HCT116 (cell line): ENCODE data around the gene NRXN2.

Experiments used
- CTCF ChIP-seq, 3 experiments: fragments of 200-600 bp in 1 of 3; sonication (generic) in 1 of 3; IDR thresholded peaks in 2 of 3; conservative IDR thresholded peaks in 1 of 3; 2 replicates each; pipeline ENCODE4 v1.5.1; 2012 to 2017; ENCODE audit warnings: low read depth in 2 of 3, low read length in 2 of 3, antibody characterized with exemption in 1 of 3, borderline replicate concordance in 1 of 3, control low read depth in 1 of 3, mild to moderate bottlenecking in 1 of 3, mixed read lengths in 1 of 3, mixed run types in 1 of 3, moderate library complexity in 1 of 3; ENCODE audit not compliant: insufficient read depth in 1 of 3
- EZH2phosphoT487 ChIP-seq: fragments of 200-600 bp; IDR thresholded peaks from 2 replicates; pipeline ENCODE4 v1.6.1; 2018; ENCODE audit warnings: antibody characterized with exemption, borderline replicate concordance
- MAX ChIP-seq: IDR thresholded peaks from 2 replicates; pipeline ENCODE4 v1.6.1; 2012
- POLR2A ChIP-seq: IDR thresholded peaks from 2 replicates; pipeline ENCODE4 v1.7.0; 2011; ENCODE audit warnings: borderline replicate concordance; ENCODE audit not compliant: insufficient read depth, insufficient read length; ENCODE audit errors: extremely low read depth
- POLR2AphosphoS5 ChIP-seq: IDR thresholded peaks from 2 replicates; pipeline ENCODE4 v1.6.1; 2011; ENCODE audit warnings: mild to moderate bottlenecking, low read depth, low read length, moderate library complexity
- RAD21 ChIP-seq: IDR thresholded peaks from 2 replicates; pipeline ENCODE4 v1.6.1; 2012; ENCODE audit warnings: low read depth, mild to moderate bottlenecking
- REST ChIP-seq: IDR thresholded peaks from 2 replicates; pipeline ENCODE4 v1.6.1; 2012; ENCODE audit warnings: low read depth
- SP1 ChIP-seq: IDR thresholded peaks from 2 replicates; pipeline ENCODE4 v1.6.1; 2012; ENCODE audit warnings: low read depth
- SRF ChIP-seq: IDR thresholded peaks from 2 replicates; pipeline ENCODE4 v1.6.1; 2012; ENCODE audit warnings: low read depth
- TCF7L2 ChIP-seq: IDR thresholded peaks from 2 replicates; pipeline ENCODE4 v1.7.0; 2011; ENCODE audit warnings: borderline replicate concordance, inconsistent platforms; ENCODE audit not compliant: insufficient read depth, insufficient read length; ENCODE audit errors: extremely low read depth
- ZBTB33 ChIP-seq: IDR thresholded peaks from 2 replicates; pipeline ENCODE4 v1.6.1; 2011; ENCODE audit warnings: mild to moderate bottlenecking, low read length, moderate library complexity; ENCODE audit not compliant: insufficient replicate concordance; ENCODE audit errors: extremely low read depth

GRCh38 chr11:64713016-64713707, 9.8 kb downstream of the NRXN2 start:
- TF ChIP-seq POLR2AphosphoS5 (no peak), CTCF (IDR thresholded peaks at IDR 0.05 in 2 of 3, conservative IDR thresholded peaks at IDR 0.05 in 1 of 3; ENCODE audit: borderline replicate concordance in 1 of 3, insufficient read depth in 1 of 3, low read depth in 2 of 3, low read length in 2 of 3) (no peak), SRF (no peak), SP1 (no peak), TCF7L2 (no peak), POLR2A (no peak), REST (no peak), RAD21 (no peak), MAX (no peak), ZBTB33 (no peak), EZH2phosphoT487 (no peak)
